Panc1 (cell line): ENCODE measurements around the gene ESYT2. TPM values are rescaled to one million over a fixed set of nuclear protein-coding genes. Genes with fewer than 3 reads are reported as not detected.

Source experiments
- ATAC-seq: fragments of 200-7000 bp; cut with Tn5 transposase; 2 replicates; pipeline ENCODE4 v1.9.1; 2020; ENCODE audit warnings: mild to moderate bottlenecking, moderate library complexity
- BruUV-seq: library from RNA; stranded (reverse); fragments of 400-500 nt; replicated peaks from 2 replicates; lab custom pipeline; 2021; lab: Mats Ljungman, UMichigan
- CTCF ChIA-PET: fragments of 300-600 bp; sonication (Branson Sonifier 250); formaldehyde crosslinking; loops from one replicate; lab custom pipeline; 2022; ENCODE audit warnings: antibody characterized with exemption; lab: Charles Lee
- POLR2A ChIA-PET: fragments of 300-600 bp; sonication (Branson Sonifier 250); formaldehyde crosslinking; loops from one replicate; lab custom pipeline; 2022; ENCODE audit warnings: antibody characterized with exemption; lab: Charles Lee
- DNase-seq: peaks from one replicate; pipeline ENCODE4 v3.0.0-alpha.2; 2010; ENCODE audit warnings: low read depth, low spot score
- H3K27ac ChIP-seq: 2 replicates; pipeline ENCODE4 v1.5.1; 2011; ENCODE audit warnings: mild to moderate bottlenecking, low read length, inconsistent platforms
- H3K27me3 ChIP-seq: fragments of 200-500 bp; sonication (Bioruptor generic); 2 replicates; pipeline ENCODE4 v1.6.0; 2014; ENCODE audit warnings: low read length, inconsistent platforms; ENCODE audit not compliant: control insufficient read depth, insufficient read depth
- H3K36me3 ChIP-seq: fragments of 200-500 bp; sonication (Bioruptor generic); 2 replicates; pipeline ENCODE4 v1.5.1; 2014; ENCODE audit warnings: inconsistent platforms, mild to moderate bottlenecking, low read length, moderate library complexity; ENCODE audit not compliant: control insufficient read depth, insufficient read depth
- H3K4me1 ChIP-seq: 2 replicates; pipeline ENCODE4 v1.5.1; 2011; ENCODE audit warnings: inconsistent platforms, mild to moderate bottlenecking, low read length, moderate library complexity; ENCODE audit not compliant: control insufficient read depth, insufficient read depth
- H3K4me3 ChIP-seq, 2 experiments: 2 replicates each; pipeline ENCODE4 v1.5.1; 2011 to 2012; ENCODE audit warnings: low read depth in 2 of 2, low read length in 2 of 2, mild to moderate bottlenecking in 2 of 2, inconsistent platforms in 1 of 2, moderate library complexity in 1 of 2
- H3K9me3 ChIP-seq: fragments of 200-500 bp; sonication (Bioruptor generic); 2 replicates; pipeline ENCODE4 v1.5.1; 2014; ENCODE audit warnings: low read depth, mild to moderate bottlenecking, inconsistent platforms, low read length, moderate library complexity; ENCODE audit not compliant: control insufficient read depth, insufficient read depth
- CTCF ChIP-seq: fragments of 450-650 bp; IDR thresholded peaks from 2 replicates; pipeline ENCODE4 v1.5.1; 2017; ENCODE audit warnings: mild to moderate bottlenecking
- POLR2AphosphoS5 ChIP-seq: IDR thresholded peaks from 2 replicates; pipeline ENCODE4 v1.6.1; 2012; ENCODE audit warnings: mild to moderate bottlenecking, low read depth, low read length, moderate library complexity
- SIN3A ChIP-seq: IDR thresholded peaks from 2 replicates; pipeline ENCODE4 v1.6.1; 2012; ENCODE audit warnings: low read depth, mild to moderate bottlenecking, low read length, moderate library complexity, borderline replicate concordance; ENCODE audit not compliant: insufficient read depth
- TCF7L2 ChIP-seq: IDR thresholded peaks from 2 replicates; pipeline ENCODE4 v1.6.1; 2011; ENCODE audit warnings: mild to moderate bottlenecking, low read depth, low read length, inconsistent platforms
- in situ Hi-C: cut with HindIII; loops from 2 replicates; pipeline ENCODE4 v1.10.0; 2016; ENCODE audit warnings: low sequenced_read_pairs, low pct_unique_long_range_greater_than_20kb
- intact Hi-C: fragments of 100-400 bp; cut with micrococcal nuclease; formaldehyde crosslinking; loops from one replicate; pipeline ENCODE4 v1.10.0; 2022; ENCODE audit not compliant: unreplicated experiment
- total RNA-seq: library from RNA; stranded (reverse); gene quantifications from one replicate; pipeline ENCODE4 v1.2.1, GENCODE V29; 2021; ENCODE audit not compliant: unreplicated experiment
- TF ChIP-seq, protein P1 (sequence below), 2 experiments: IDR thresholded peaks; 2 replicates each; pipeline ENCODE4 v1.6.1; 2011 to 2012; ENCODE audit warnings: low read depth in 2 of 2, control low read depth in 1 of 2, low read length in 1 of 2, mild to moderate bottlenecking in 1 of 2, moderate library complexity in 1 of 2; ENCODE audit not compliant: insufficient read depth in 1 of 2

ESYT2 gene
- total RNA-seq, 1 experiment from 2014 or later = 92.7 TPM

DNA sequence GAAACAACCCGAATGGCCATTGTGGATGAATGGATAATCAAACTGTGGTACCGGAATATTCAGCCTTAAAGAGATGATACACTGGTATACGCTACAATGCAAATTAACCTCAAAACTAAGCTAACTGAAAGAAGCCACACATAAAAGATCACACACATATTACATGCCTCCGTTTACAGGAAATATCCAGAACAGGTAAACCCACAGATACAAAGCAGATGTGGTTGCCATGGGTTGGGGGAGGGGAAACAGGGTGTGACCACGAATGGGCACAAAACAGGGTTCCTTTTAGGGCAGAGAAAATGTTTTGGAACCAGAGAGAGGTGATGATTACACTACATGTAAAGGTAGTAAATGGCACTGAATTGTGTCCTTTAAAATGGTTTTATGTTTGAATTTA, 16.6 kb downstream of the ESYT2 start:
- in situ Hi-C loops = no loop called here
- Histone ChIP-seq H3K27me3 (no peaks in the 10 kb centered on the region), H3K9me3 (no peaks in the 10 kb centered on the region), H3K27ac (peak overlapping the region; percentile 52; the same call in 1 of the 2 replicates), H3K36me3 (no peaks in the 10 kb centered on the region), H3K4me3 (no peak overlapping the region), H3K4me1 (peaks cover 56% of the 10 kb centered on the region)
- POLR2A ChIA-PET = interaction anchor here (0.6 kb wide), 1 partner anchor 54 kb away, joined by 3 read pairs; no protein-coding TSS in a partner anchor
- TF ChIP-seq CTCF (no peak), POLR2AphosphoS5 (no peak), TCF7L2 (no peak), SIN3A (no peak)
- TF ChIP-seq, protein P1, sequence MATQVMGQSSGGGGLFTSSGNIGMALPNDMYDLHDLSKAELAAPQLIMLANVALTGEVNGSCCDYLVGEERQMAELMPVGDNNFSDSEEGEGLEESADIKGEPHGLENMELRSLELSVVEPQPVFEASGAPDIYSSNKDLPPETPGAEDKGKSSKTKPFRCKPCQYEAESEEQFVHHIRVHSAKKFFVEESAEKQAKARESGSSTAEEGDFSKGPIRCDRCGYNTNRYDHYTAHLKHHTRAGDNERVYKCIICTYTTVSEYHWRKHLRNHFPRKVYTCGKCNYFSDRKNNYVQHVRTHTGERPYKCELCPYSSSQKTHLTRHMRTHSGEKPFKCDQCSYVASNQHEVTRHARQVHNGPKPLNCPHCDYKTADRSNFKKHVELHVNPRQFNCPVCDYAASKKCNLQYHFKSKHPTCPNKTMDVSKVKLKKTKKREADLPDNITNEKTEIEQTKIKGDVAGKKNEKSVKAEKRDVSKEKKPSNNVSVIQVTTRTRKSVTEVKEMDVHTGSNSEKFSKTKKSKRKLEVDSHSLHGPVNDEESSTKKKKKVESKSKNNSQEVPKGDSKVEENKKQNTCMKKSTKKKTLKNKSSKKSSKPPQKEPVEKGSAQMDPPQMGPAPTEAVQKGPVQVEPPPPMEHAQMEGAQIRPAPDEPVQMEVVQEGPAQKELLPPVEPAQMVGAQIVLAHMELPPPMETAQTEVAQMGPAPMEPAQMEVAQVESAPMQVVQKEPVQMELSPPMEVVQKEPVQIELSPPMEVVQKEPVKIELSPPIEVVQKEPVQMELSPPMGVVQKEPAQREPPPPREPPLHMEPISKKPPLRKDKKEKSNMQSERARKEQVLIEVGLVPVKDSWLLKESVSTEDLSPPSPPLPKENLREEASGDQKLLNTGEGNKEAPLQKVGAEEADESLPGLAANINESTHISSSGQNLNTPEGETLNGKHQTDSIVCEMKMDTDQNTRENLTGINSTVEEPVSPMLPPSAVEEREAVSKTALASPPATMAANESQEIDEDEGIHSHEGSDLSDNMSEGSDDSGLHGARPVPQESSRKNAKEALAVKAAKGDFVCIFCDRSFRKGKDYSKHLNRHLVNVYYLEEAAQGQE (IDR thresholded peaks at IDR 0.05; ENCODE audit: insufficient read depth in 1 of 2, low read depth in 2 of 2, low read length in 1 of 2) = no peak
- no TSS peak for BruUV-seq
- CTCF ChIA-PET = interaction anchor here (0.6 kb wide), 1 partner anchor 67 kb away, joined by 5 read pairs; no protein-coding TSS in a partner anchor
- ATAC-seq (no peak), DNase-seq (no peak)
- intact Hi-C loops = no loop called here

DNA sequence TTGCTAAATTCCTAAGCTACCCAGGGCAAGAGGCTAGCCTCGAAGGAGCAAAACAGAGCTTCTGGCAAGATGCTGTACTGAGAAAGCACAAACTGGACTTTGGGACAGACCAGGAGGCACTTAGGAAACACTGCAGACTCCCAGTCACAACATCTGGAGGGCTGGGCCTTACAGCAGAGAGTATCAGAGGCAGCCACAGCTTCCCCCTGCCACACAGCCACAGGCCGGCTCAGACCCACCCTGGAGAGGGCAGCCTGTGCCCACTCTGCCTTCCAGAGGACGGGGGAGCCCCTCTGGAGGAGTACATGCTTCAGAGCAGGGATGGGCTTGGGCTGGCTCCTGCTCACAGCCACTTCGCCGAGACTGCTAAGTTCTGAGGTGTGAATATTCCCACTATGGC, 17.4 kb downstream of the ESYT2 start:
- intact Hi-C loops = no loop called here
- Histone ChIP-seq H3K4me3 (no peak overlapping the region), H3K36me3 (no peaks in the 10 kb centered on the region), H3K4me1 (peaks cover 48% of the 10 kb centered on the region), H3K9me3 (no peaks in the 10 kb centered on the region), H3K27me3 (no peaks in the 10 kb centered on the region), H3K27ac (peak overlapping the region; percentile 52)
- CTCF ChIA-PET = no interaction called here
- DNase-seq (no peak), ATAC-seq (no peak)
- in situ Hi-C loops = no loop called here
- POLR2A ChIA-PET = no interaction called here
- BruUV-seq = no TSS peak
- no peak for TF ChIP-seq POLR2AphosphoS5

- Histone ChIP-seq H3K4me3 (no peak overlapping the region), H3K36me3 (no peaks in the 10 kb centered on the region), H3K4me1 (peaks cover 44% of the 10 kb centered on the region), H3K27me3 (no peaks in the 10 kb centered on the region), H3K9me3 (no peaks in the 10 kb centered on the region), H3K27ac (peak overlapping the region; percentile 52)
- ChIA-PET CTCF (no interaction called here), POLR2A (no interaction called here)
- intact Hi-C loops (no loop called here), in situ Hi-C loops (no loop called here)
- TF ChIP-seq TCF7L2 (no peak), SIN3A (no peak), CTCF (no peak), POLR2AphosphoS5 (no peak)
- TF ChIP-seq, protein P1 (IDR thresholded peaks at IDR 0.05; ENCODE audit: insufficient read depth in 1 of 2, low read depth in 2 of 2, low read length in 1 of 2) = no peak
- ATAC-seq (no peak), DNase-seq (no peak)
- BruUV-seq = no TSS peak
These were observed 17.8 kb downstream of the ESYT2 start for GRCh38 chr7:158811461-158811860.
